ACC112 (cell line): Measurements from ENCODE around the gene NUP98.
A peak's percentile ranks its signal among the peaks of the same experiment; 100 is the strongest.

Source experiments
- H2AFZ ChIP-seq: fragments of 200-600 bp; sonication (generic); one replicate; pipeline ENCODE4 v1.6.0; 2017; ENCODE audit warnings: antibody characterized with exemption, low read length; ENCODE audit not compliant: unreplicated experiment
- H3K27ac ChIP-seq: fragments of 200-600 bp; sonication (generic); 2 replicates; pipeline ENCODE4 v1.5.1; 2014; ENCODE audit warnings: low read depth, mild to moderate bottlenecking, antibody characterized with exemption, low read length, moderate library complexity
- H3K27me3 ChIP-seq: fragments of 200-600 bp; sonication (generic); 2 replicates; pipeline ENCODE4 v1.6.1; 2014; ENCODE audit warnings: mild to moderate bottlenecking, antibody characterized with exemption, low read length, moderate library complexity, mixed read lengths; ENCODE audit not compliant: insufficient read depth
- H3K36me3 ChIP-seq: fragments of 200-600 bp; sonication (generic); 2 replicates; pipeline ENCODE4 v1.6.1; 2016; ENCODE audit warnings: mild to moderate bottlenecking, antibody characterized with exemption, low read length, moderate library complexity, mixed read lengths; ENCODE audit not compliant: insufficient read depth
- H3K4me1 ChIP-seq: fragments of 200-600 bp; sonication (generic); one replicate; pipeline ENCODE4 v1.6.1; 2016; ENCODE audit warnings: low read length, mixed read lengths; ENCODE audit not compliant: insufficient read depth, unreplicated experiment, control insufficient read depth
- H3K4me3 ChIP-seq: fragments of 200-600 bp; sonication (generic); 2 replicates; pipeline ENCODE4 v1.5.1; 2014; ENCODE audit warnings: mild to moderate bottlenecking, low read depth, low read length
- H3K79me2 ChIP-seq: fragments of 200-600 bp; sonication (generic); one replicate; pipeline ENCODE4 v1.6.0; 2016; ENCODE audit warnings: low read length; ENCODE audit not compliant: control insufficient read depth, unreplicated experiment, insufficient read depth

Gene NUP98

DNA sequence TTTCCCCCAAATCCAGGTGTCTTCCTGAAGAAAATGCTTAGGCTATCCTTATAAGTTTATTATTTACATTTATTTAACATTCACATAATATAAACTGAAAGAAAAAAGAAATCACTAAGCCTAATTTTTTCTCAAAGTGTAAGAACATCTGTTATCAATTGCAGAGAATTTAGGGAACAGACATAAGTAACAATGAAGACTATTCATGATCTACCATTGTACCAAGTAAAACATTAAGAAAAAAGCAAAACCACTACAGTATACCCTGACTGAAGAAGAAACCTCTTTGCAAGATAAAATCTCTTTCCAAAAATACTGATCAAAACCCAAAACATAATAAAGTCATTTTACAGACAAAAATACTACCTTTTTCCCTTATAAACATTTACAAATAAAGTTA, 60.5 kb downstream of the NUP98 start:
- H3K79me2 ChIP-seq = peaks cover 3% of the 10 kb centered on the region
- H3K27ac ChIP-seq = no peak overlapping the region
- peaks cover 6% of the 10 kb centered on the region for H3K4me1 ChIP-seq
- H3K27me3 ChIP-seq = no peaks in the 10 kb centered on the region
- no peak overlapping the region for H3K4me3 ChIP-seq
- no peak overlapping the region for H2AFZ ChIP-seq
- peaks cover 40% of the 10 kb centered on the region for H3K36me3 ChIP-seq

DNA sequence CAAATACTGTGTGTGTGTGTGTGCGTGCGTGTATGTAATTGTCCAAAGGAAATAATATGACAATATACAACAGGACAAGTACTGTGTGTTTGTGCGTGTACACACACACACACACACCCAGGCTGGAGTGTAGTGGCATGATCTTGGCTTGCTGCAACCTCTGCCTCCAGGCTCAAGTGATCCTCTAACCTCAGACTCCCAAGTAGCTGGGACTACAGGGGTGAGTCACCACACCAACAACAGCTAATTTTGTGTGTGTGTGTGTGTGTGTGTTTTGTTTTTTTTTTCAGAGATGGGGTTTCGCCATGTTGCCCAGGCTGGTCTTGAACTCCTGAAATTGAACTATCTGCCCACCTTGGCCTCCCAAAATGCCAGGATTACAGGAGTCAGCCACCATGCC, 61.5 kb downstream of the NUP98 start:
- no peaks in the 10 kb centered on the region for H3K27me3 ChIP-seq
- H2AFZ ChIP-seq = no peak overlapping the region
- peaks cover 38% of the 10 kb centered on the region for H3K36me3 ChIP-seq
- H3K27ac ChIP-seq = no peak overlapping the region
- peaks cover 3% of the 10 kb centered on the region for H3K79me2 ChIP-seq
- H3K4me3 ChIP-seq = no peak overlapping the region
- H3K4me1 ChIP-seq = peaks cover 6% of the 10 kb centered on the region

DNA sequence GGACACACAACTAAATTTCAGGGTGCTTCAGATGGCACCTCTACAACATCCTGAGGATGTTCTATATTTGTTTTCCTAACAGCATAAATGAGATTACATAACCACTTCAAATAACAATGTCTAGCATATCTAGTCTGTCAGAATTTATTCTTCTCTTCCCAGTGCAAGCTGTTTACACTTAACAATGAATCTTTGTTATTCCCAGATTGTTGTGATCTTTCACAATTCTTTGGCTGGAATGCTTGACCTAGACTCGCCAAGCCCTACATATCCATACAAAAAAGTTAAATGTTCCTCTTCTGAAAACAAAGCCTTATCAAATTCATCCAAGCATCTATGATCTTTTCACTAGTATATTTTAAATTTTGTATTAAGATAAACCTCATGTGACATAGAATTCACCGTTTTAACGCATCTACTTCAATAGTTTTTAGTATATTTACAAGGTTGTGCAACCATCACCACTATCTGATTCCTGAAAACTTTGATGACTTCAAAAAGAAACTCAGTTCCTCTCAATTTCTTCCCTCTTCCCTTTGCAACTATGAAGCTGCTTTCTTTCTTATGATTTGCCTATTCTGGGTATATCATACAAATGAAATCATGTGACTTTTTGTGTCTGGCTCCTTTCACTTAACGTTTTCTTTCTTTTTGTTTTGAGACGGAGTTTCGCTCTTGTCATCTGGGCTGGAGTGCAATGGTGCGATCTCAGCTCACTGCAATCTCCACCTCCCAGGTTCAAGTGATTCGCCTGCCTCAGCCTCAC, 64.5 kb downstream of the NUP98 start:
- no peak overlapping the region for H3K27ac ChIP-seq
- no peak overlapping the region for H2AFZ ChIP-seq
- no peaks in the 10 kb centered on the region for H3K27me3 ChIP-seq
- peaks cover 3% of the 10 kb centered on the region for H3K79me2 ChIP-seq
- peaks cover under 1% of the 10 kb centered on the region for H3K4me1 ChIP-seq
- peaks cover 35% of the 10 kb centered on the region for H3K36me3 ChIP-seq
- no peak overlapping the region for H3K4me3 ChIP-seq

DNA sequence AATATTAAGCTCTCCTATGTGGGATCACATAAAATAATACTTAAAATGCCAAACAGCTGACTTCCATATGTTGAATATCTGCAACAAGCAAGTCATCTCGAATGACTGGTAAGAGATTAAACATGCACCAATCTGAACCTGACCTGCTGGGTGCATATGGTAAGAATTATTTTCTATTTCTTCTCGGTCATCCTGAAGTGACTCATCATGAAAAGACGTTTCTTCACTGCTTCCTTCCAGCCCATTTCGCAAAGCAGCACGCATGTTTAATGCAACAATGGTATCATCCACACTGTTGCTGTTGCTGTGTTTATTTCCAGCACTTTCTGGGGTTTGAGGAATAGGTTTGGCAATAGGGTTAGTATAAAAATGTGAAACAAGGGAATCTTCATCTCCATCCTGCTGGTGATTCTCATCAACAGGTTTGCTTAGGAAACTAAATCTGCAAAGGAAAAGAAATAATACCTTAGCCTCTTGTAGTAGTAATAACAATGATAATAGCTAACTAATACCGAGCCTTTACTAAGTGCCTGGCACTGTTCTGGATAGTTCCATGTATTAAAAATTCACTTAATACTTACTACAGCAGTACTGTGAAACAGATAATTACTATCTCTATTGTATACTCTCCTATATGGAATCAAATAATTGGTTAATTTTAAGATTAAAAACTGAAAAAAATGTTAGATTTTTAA, 74.2 kb downstream of the NUP98 start:
- H3K36me3 ChIP-seq = peaks cover 65% of the 10 kb centered on the region
- H3K27ac ChIP-seq = peak overlapping the region; percentile 97
- peaks cover 14% of the 10 kb centered on the region for H3K4me1 ChIP-seq
- H3K79me2 ChIP-seq = peaks cover 13% of the 10 kb centered on the region
- peak overlapping the region; percentile 35; the same call in 1 of the 2 replicates for H3K4me3 ChIP-seq
- no peak overlapping the region for H2AFZ ChIP-seq
- no peaks in the 10 kb centered on the region for H3K27me3 ChIP-seq

DNA sequence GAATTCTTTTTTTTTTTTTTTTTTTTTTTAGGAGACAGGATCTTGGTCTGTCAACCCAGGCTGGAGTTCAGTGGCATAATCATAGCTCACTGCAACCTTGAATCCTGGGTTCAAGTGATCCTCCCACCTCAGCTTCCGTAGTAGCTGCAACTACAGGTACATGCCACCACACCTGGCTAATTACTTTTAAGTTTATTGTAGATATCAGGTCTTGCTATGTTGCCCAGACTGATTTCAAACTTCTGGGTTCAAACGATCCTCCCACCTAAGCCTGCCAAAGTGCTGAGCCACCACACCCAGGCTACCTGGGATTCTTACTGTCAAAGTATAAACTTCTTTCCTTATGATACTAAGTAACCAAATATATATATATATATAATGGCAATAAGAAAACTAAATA, 75.3 kb downstream of the NUP98 start:
- no peak overlapping the region for H2AFZ ChIP-seq
- H3K36me3 ChIP-seq = peaks cover 65% of the 10 kb centered on the region
- H3K4me3 ChIP-seq = no peak overlapping the region
- H3K27ac ChIP-seq = peak overlapping the region; percentile 97
- H3K27me3 ChIP-seq = no peaks in the 10 kb centered on the region
- peaks cover 9% of the 10 kb centered on the region for H3K79me2 ChIP-seq
- H3K4me1 ChIP-seq = peaks cover 14% of the 10 kb centered on the region

DNA sequence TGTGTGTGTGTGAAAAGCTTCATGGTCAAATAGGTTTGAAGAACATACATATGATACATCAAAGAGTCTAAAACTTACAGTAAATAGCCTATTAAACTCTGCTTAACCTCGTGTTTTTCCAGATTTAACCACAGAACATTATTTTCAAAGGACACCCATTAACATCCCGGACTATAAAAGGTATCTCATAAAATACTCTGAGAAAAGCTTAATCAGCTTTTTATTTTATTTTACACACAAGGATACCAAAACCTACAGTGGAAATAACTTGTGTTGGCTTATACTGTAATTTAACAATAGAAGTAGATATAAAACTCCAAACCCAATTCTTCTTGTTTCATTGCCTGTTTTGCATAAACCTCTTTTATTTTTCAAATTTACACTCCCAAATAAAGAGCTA, 76.4 kb downstream of the NUP98 start:
- Histone ChIP-seq H2AFZ (no peak overlapping the region), H3K4me1 (peaks cover 14% of the 10 kb centered on the region), H3K36me3 (peaks cover 60% of the 10 kb centered on the region), H3K27me3 (no peaks in the 10 kb centered on the region), H3K79me2 (peaks cover 9% of the 10 kb centered on the region), H3K27ac (no peak overlapping the region), H3K4me3 (no peak overlapping the region)

DNA sequence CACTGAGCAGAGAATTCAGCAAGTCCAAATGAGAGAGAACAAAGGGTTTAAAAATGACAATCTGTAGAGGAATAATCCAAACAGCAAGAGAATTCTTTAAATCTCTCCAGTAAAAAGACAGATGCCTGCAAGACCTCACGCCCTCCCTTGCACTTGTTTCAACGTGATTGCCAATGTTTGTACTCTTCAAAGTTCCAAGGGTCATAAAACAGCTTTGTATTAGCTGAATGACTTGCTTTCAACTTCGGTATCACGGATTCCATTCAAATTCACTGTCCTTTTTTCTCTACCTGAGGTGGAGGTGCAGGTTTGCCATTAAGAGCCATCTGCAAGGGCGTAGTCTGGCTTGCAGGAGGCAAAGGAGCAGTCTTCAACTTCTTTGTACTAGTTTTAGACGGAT, 85.1 kb downstream of the NUP98 start:
- H3K27me3 ChIP-seq = no peaks in the 10 kb centered on the region
- no peak overlapping the region for H2AFZ ChIP-seq
- no peak overlapping the region for H3K27ac ChIP-seq
- peaks cover 8% of the 10 kb centered on the region for H3K4me1 ChIP-seq
- H3K79me2 ChIP-seq = no peaks in the 10 kb centered on the region
- H3K4me3 ChIP-seq = no peak overlapping the region
- H3K36me3 ChIP-seq = peaks cover 55% of the 10 kb centered on the region

DNA sequence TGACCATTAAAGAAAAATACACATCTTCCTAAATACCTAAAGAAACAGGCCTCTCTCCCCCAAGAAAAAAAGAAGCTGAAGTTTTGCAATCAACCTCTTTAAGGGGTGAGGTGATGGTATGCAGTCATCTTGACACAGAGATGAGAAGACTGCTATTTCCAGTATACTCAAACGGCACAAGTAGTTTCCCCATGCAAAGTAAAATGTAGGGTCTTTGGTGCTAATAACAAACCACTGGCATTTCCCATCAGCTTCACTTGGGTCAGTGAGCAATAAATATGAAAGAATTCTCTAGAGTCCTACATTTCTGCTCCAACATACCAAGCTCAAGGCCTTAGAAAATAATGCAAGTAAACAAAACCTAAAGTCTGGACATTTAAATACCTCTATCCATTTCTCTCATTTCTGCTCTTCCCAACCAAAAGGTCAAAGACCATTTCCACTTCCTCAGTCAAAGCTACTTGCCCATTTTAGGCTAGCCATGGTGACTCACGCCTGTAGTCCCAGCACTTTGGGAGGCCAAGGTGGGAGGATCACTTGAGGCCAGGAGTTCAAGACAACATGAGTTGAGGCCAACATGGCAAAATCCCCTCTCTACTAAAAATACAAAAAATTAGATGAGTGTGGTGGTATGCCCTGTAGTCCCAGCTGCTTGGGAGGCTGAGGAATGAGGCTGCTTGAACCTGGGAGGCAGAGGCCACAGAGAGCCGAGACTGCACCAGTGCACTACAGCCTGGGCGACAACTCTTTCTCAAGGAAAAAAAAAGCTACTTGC, 86.7 kb downstream of the NUP98 start:
- Histone ChIP-seq H2AFZ (no peak overlapping the region), H3K79me2 (no peaks in the 10 kb centered on the region), H3K27ac (peak overlapping the region; percentile 18; the same call in 1 of the 2 replicates), H3K36me3 (peaks cover 61% of the 10 kb centered on the region), H3K4me1 (peaks cover 8% of the 10 kb centered on the region), H3K4me3 (no peak overlapping the region), H3K27me3 (no peaks in the 10 kb centered on the region)

DNA sequence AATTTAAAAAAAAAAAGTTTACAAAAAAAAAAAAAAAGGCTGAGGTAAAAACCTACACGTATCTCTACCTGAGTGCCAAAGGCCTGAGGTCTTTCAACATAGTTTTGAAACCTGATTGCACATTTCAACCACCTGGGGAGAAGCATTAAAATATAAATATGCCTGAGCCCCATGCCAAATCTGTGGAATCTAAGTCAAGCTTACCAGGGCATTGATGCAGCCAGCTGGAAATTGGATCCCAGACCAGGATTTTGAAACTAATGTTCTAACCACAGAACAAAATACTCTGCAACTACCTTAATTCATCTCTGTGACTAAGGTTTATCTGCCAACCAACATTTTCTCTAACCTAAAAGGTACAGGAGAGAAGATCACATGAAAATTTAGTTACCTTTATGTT, 87.4 kb downstream of the NUP98 start:
- H3K4me1 ChIP-seq = peaks cover 8% of the 10 kb centered on the region
- H3K27me3 ChIP-seq = no peaks in the 10 kb centered on the region
- no peak overlapping the region for H3K4me3 ChIP-seq
- peaks cover 66% of the 10 kb centered on the region for H3K36me3 ChIP-seq
- no peak overlapping the region for H2AFZ ChIP-seq
- no peaks in the 10 kb centered on the region for H3K79me2 ChIP-seq
- H3K27ac ChIP-seq = peak overlapping the region; percentile 18; the same call in 1 of the 2 replicates

DNA sequence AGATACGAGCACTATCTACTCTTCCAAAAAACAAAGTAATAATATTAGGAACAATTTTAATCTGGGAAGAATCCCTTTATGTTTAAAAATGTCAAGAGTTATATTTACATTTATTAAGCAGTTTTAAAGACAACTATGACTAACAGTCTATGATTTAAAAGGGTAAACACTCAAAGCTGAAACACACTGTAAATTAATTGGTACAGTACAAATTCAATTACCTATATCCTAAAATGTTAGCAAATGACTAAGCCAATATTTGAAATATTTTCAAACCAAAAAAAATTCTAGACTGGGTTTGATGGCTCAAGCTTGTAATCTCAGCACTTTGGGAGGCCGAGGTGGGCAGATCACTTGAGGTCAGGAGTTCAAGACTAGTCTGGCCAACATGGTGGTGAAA, 90.2 kb downstream of the NUP98 start:
- Histone ChIP-seq H3K79me2 (no peaks in the 10 kb centered on the region), H3K27ac (no peak overlapping the region), H3K36me3 (peaks cover 60% of the 10 kb centered on the region), H3K4me3 (no peak overlapping the region), H2AFZ (no peak overlapping the region), H3K27me3 (no peaks in the 10 kb centered on the region), H3K4me1 (peaks cover 8% of the 10 kb centered on the region)
